A673 (cell line): Measurements from ENCODE around the gene AK5.

Source experiments
- CTCF ChIP-seq: fragments of 300-800, 200-600 bp; sonication (generic); conservative IDR thresholded peaks from 2 replicates; pipeline ENCODE4 v1.5.1; 2017; ENCODE audit warnings: low read depth, mild to moderate bottlenecking, antibody characterized with exemption, low read length, moderate library complexity, mixed read lengths
- EZH2 ChIP-seq: fragments of 200-600 bp; sonication (generic); IDR thresholded peaks from 2 replicates; pipeline ENCODE4 v1.6.1; 2017; ENCODE audit warnings: borderline replicate concordance, low read depth, mild to moderate bottlenecking, mixed read lengths, antibody characterized with exemption, low read length; ENCODE audit not compliant: poor library complexity, severe bottlenecking

DNA sequence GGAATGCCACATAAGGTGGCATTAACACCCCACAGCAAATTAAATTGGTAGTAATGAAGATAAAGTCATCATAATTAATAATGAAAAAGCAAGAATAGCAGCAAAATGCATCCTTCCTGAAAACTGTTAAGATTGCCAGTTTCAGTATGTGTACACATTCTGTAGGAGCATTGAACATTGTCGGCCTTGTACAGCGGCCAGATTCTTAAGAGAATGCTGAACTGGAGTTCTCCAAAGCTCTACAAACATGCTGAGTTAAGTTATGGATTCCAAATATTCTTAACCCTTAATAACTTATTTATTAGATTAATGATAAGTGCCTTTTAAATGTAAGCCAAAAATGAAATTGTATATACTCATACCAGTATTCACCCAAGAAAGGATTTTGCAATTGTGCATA lies 189.9 kb downstream of the AK5 start:
- no peak for TF ChIP-seq CTCF
- no peak for TF ChIP-seq EZH2
